DOHH2 (cell line): ENCODE measurements around the gene OR5AU1.

Experiments
- CTCF ChIP-seq: fragments of 200-600 bp; sonication (generic); IDR thresholded peaks from one replicate; pipeline ENCODE4 v1.5.1; 2014; ENCODE audit warnings: antibody characterized with exemption, mild to moderate bottlenecking, low read depth, low read length; ENCODE audit not compliant: poor library complexity, severe bottlenecking
- EZH2phosphoT487 ChIP-seq: fragments of 200-600 bp; sonication (generic); IDR thresholded peaks from 2 replicates; pipeline ENCODE4 v1.6.1; 2017; ENCODE audit warnings: borderline replicate concordance, mild to moderate bottlenecking, antibody characterized with exemption, low read length, moderate library complexity, mixed read lengths

- no peak for TF ChIP-seq EZH2phosphoT487
- TF ChIP-seq CTCF = no peak
These were observed 13.7 kb upstream of the OR5AU1 start for GRCh38 chr14:21169573-21169972.
